Testis (tissue), 3 donors: ENCODE measurements around the gene ST3GAL6. TPM values are rescaled to one million over a fixed set of nuclear protein-coding genes. Genes with fewer than 3 reads are reported as not detected.

Source experiments
- DNase-seq: peaks from one replicate; pipeline ENCODE4 v3.0.0-alpha.2; 2019
- H3K27ac ChIP-seq, 2 donors: fragments of 200-600 bp; sonication (generic); one replicate each; pipeline ENCODE4 v1.5.1; 2019
- H3K27me3 ChIP-seq: fragments of 200-600 bp; sonication (generic); one replicate; pipeline ENCODE4 v1.5.1; 2019
- H3K36me3 ChIP-seq: fragments of 200-600 bp; sonication (generic); one replicate; pipeline ENCODE4 v1.5.1; 2017; ENCODE audit warnings: low read depth; ENCODE audit errors: missing control alignments
- H3K4me1 ChIP-seq: fragments of 200-600 bp; sonication (generic); one replicate; pipeline ENCODE4 v1.5.1; 2019
- H3K4me3 ChIP-seq, 2 donors: fragments of 200-600 bp; sonication (generic); one replicate each; pipeline ENCODE4 v1.5.1; 2017 to 2019
- H3K9me3 ChIP-seq: fragments of 200-600 bp; sonication (generic); one replicate; pipeline ENCODE4 v1.5.1; 2017
- CTCF ChIP-seq, 3 experiments: fragments of 450-650 bp in 2 of 3; fragments of 200-600 bp in 1 of 3; sonication (generic) in 1 of 3; IDR thresholded peaks; one replicate each; pipeline ENCODE4 v1.5.1; 2016 to 2019; ENCODE audit warnings: antibody characterized with exemption in 3 of 3, mild to moderate bottlenecking in 2 of 3, moderate library complexity in 1 of 3
- POLR2A ChIP-seq: fragments of 450-650 bp; IDR thresholded peaks from one replicate; pipeline ENCODE4 v1.6.1; 2017; ENCODE audit warnings: antibody characterized with exemption, mild to moderate bottlenecking, moderate library complexity
- WGBS, 2 donors: methylation state at CpG; one replicate each; pipeline ENCODE4 v1.1.5; 2018; 5-methylcytosine and 5-hydroxymethylcytosine counted together
- intact Hi-C: fragments of 100-400 bp; cut with DNase I; formaldehyde crosslinking; loops from one replicate; pipeline ENCODE4 v1.15.1; 2023; ENCODE audit warnings: low total_unique reads
- polyA plus RNA-seq: library from polyadenylated mRNA; stranded (reverse); fragments of 350-450 nt; fragmentation: Illumina TruSeq; extraction: RNeasy Lipid Tissue Mini Kit (QIAGEN cat#74804); gene quantifications from one replicate; pipeline ENCODE4 v1.2.3, GENCODE V29; 2014; ENCODE audit warnings: low read depth, low replicate concordance; ENCODE audit not compliant: insufficient read depth
- total RNA-seq, 2 donors: library from RNA; depleted of rRNA; stranded (reverse); fragments of >200 nt; gene quantifications; one replicate each; pipeline ENCODE4 v1.2.3, GENCODE V29; 2016

The ST3GAL6 gene
- total and polyA plus RNA-seq, 3 donors from 2014 or later: 2.1 to 23.4 (median 3.7) TPM

GRCh38 chr3:98763819-98764418 lies 779 bp downstream of the ST3GAL6 start:
- Histone ChIP-seq H3K27ac (no peak overlapping the region), H3K4me3 (no peak overlapping the region), H3K27me3 (no peaks in the 10 kb centered on the region), H3K4me1 (peaks cover 6% of the 10 kb centered on the region), H3K9me3 (no peaks in the 10 kb centered on the region), H3K36me3 (no peaks in the 10 kb centered on the region)
- intact Hi-C loops: no loop called here
- WGBS, 2 donors: 63 to 64% methylated on average over 5 of the region's 5 CpGs
- TF ChIP-seq POLR2A: no peak
- no peak for TF ChIP-seq CTCF (IDR thresholded peaks at IDR 0.05)
- DNase-seq: no peak

- WGBS, 2 donors: 45 to 66% methylated on average over 4 of the region's 4 CpGs
- H3K4me1 ChIP-seq: peaks cover 6% of the 10 kb centered on the region
These were observed 1.3 kb downstream of the ST3GAL6 start for GRCh38 chr3:98764472-98764884.

GRCh38 chr3:98765721-98766120 lies 2.6 kb downstream of the ST3GAL6 start:
- DNase-seq: no peak
- Histone ChIP-seq H3K27me3 (no peaks in the 10 kb centered on the region), H3K9me3 (no peaks in the 10 kb centered on the region), H3K36me3 (no peaks in the 10 kb centered on the region), H3K4me3 (no peak overlapping the region), H3K4me1 (peaks cover 6% of the 10 kb centered on the region), H3K27ac (no peak overlapping the region)
- no peak for TF ChIP-seq CTCF (IDR thresholded peaks at IDR 0.05)
- TF ChIP-seq POLR2A: no peak
- intact Hi-C loops: no loop called here
- WGBS, 2 donors: 79 to 84% methylated on average over 4 of the region's 4 CpGs

More at GRCh38 chr3:98764472-98764884, 1.3 kb downstream of the ST3GAL6 start:
- no peak for DNase-seq
- Histone ChIP-seq H3K36me3 (no peaks in the 10 kb centered on the region), H3K9me3 (no peaks in the 10 kb centered on the region), H3K4me3 (no peak overlapping the region), H3K27ac (no peak overlapping the region), H3K27me3 (no peaks in the 10 kb centered on the region)
- intact Hi-C loops: no loop called here
- no peak for TF ChIP-seq POLR2A
- TF ChIP-seq CTCF (IDR thresholded peaks at IDR 0.05): no peak

GRCh38 chr3:98766924-98767323 lies 3.8 kb downstream of the ST3GAL6 start:
- Histone ChIP-seq H3K27me3 (no peaks in the 10 kb centered on the region), H3K4me3 (no peak overlapping the region), H3K4me1 (peaks cover 6% of the 10 kb centered on the region), H3K36me3 (no peaks in the 10 kb centered on the region), H3K27ac (no peak overlapping the region), H3K9me3 (no peaks in the 10 kb centered on the region)
- intact Hi-C loops: no loop called here
- TF ChIP-seq POLR2A (no peak), CTCF (IDR thresholded peaks at IDR 0.05) (no peak)
- no peak for DNase-seq

- Histone ChIP-seq H3K36me3 (no peaks in the 10 kb centered on the region), H3K4me3 (no peak overlapping the region), H3K27me3 (no peaks in the 10 kb centered on the region), H3K27ac (no peak overlapping the region), H3K4me1 (peaks cover 3% of the 10 kb centered on the region), H3K9me3 (no peaks in the 10 kb centered on the region)
- no peak for DNase-seq
- intact Hi-C loops: no loop called here
- no peak for TF ChIP-seq CTCF (IDR thresholded peaks at IDR 0.05)
- no peak for TF ChIP-seq POLR2A
- WGBS, 2 donors: 61 to 73% methylated on average over 2 of the region's 2 CpGs
These were observed 5.8 kb downstream of the ST3GAL6 start for GRCh38 chr3:98768961-98769360.
